NCI-H510A (cell line): ENCODE results near the gene MATN4.
A peak's percentile ranks its signal among the peaks of the same experiment; 100 is the strongest.

Experiments
- DNase-seq: peaks from one replicate; lab custom pipeline; 2025; lab: John Stamatoyannopoulos, UW

MATN4 gene

DNA sequence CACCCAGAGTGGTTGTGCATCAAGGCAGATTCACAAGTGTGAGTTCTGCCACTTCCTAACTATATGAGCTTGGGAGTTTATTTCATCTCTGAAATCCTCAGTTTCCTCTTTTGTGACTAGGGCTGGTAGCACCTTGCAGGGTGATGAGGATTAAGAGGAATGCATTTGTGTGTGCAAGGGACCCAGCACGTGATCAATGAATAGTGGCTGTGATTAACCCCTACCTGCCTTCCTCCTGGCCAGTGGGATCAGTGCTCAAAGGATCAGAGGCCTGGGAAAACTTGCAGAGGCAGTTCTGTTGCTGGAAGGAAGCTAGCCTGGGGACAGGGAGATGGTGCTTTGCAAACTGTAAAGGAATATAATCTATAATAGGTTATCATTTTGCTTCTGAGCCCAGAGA, 32.9 kb upstream of the MATN4 start:
- DNase-seq = no peak

DNA sequence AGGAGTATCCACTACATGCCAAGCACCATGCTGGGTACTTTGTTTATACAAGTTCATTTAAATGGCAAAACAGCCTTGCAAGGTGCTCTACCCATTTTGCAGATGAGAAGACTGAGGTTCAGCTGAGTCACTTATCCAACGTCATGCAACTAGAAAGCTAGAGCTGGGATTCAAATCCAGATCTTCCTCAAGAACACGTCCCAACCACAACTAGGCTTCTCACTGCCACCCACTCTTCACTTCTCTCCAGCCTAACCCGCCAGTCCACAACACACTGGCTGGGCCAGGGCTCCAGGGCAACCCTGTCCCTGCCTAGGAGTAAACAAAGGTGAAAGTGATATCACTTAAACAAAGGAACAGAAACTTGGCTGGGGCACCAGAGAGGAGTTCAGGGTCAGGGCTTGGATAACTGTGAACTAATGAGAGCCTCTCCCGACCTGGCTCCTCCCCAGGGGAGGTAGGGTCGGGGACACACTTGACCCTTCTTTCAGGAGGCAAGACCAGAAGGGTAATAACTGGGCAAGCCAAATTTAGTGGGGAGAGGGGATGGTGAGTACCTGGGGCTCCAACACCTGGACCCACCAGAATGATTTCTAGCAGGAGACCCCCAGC, 32.2 kb upstream of the MATN4 start:
- DNase-seq = no peak

GRCh38 chr20:45339799-45340198, 31.7 kb upstream of the MATN4 start:
- no peak for DNase-seq

DNA sequence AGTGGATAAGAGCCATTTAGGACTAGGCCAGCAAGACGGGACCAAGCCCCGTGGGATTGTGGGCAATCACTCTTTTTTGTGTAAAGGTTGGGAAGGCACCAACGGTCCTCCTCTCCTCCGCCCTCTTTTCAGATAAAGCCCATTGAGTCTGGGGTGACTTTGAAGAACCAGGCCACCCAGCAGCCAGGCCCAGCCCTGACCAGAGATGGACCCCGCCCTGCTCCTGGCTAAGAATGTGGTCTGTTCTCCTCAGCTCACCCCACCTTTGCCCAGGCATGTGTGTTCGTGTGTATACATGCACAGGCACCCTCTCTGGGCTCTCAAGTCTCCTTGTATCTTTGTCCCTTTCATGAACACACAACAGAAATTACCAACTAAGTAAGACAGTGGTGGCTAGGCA, 31.0 kb upstream of the MATN4 start:
- DNase-seq = no peak

- DNase-seq = no peak
These were observed 30.3 kb upstream of the MATN4 start for GRCh38 chr20:45338121-45339030.

DNA sequence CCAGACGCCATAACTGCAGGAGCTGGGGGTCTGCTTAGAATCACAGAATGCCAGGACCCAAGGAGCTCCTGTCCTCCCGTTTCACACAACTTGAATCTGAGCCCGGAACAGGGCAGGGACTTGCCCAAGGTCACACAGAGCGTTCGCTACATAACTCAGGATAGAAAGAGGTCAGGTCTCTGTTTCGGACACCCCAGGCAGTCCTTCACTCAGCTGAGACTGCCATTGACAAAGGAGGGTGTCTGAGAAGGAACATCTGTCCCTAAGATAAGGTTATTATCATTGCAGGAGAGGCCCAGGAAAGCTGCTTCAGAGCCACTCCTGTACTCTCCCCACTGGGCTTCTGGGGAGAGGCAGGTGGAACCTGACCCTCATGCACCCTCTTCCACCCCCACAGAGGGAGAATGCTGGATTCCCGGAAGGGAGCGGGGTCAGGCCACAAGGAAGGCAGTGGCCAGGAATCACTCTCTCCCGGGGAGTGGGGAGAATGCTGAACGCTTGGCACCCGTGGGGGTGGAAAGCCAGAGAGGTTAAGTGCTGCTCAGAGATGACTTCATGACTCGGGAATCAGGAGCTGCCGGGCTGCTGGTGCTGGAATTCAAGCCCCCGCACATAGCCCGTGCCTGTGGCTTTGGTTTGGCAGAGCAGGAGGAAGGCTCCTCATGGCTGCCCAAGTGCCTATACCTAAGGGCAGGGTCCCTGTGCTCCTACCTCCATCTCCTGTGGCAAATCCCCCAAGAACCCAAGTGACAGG, 29.4 kb upstream of the MATN4 start:
- DNase-seq = no peak

DNA sequence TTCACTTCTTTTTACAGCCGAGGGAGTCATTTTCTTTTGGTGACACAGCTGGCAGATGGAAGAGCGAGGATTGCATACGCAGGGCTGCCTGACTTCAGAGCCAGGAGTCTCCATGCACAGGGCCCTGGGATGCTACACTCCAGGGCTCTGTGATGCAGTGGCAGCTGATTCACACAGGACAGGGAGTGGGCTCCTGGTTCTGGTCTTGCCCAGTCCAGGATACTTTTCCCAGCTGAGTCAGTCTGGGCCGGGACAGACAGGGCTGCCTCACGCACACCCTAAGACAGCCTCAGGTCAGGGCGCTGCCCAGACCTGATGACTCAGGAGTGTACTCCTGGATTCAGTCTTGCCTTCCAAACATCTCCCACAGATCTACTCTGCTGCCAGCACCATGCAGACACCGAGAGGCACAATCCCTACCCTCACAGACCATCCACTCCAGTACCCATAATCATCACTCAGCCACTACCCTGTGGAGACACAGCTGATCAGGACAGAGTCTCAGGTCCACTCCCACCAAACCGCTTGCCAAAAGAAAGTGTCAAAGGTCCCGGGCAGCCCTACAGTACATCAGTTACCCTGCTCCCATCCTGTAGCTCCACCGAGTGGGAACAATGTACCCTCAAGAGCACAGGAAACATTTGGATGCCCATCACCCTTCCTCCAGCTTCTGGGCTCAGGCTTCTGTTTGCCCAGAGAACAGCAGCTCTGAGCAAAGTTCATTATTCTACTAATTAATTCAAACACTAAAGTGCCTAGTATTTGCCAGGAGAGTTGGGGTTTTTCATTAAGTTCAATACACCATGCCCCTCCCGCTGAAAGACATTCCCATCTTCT, 28.6 kb upstream of the MATN4 start:
- no peak for DNase-seq

- DNase-seq = no peak
These were observed 22.4 kb upstream of the MATN4 start for GRCh38 chr20:45330476-45330875.

DNA sequence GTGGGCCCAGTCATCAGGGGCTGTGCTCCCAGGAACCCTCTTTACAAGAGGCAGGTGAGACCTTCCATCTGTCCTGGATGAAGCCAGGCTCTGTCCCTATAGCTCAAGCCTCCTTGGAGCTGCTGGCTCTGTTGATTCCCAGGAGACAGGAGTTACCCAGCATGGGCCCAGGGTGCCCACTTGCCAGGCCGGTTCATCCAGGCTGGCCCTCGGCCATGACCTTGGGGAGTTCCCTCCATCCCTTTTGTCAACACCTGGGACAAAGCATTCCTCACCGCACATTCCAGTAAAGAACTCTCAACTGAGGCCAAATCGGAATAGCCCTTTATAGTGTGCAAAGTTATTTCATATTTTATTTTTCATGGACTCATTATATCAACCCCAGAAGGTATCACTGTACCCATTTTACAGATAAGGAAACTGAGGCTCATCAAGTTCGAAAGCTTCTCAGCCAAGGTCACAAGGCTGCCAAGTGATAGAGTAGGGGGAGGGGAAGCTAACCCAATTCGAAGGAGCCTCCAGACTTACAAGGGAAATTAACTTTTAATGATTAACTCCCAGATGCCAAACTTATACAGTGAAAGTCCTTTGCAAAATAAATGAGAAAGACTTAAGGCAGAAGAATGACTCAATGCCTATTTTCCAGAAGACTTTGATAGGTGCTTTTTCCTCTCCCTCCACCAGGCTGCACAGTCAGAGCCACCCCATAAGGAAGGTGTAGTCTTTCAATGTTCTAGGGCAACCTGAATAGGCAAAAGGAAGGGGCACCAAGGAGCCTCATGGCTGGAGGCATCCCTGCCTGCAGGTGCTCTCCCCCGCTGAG, 21.6 kb upstream of the MATN4 start:
- DNase-seq = no peak

DNA sequence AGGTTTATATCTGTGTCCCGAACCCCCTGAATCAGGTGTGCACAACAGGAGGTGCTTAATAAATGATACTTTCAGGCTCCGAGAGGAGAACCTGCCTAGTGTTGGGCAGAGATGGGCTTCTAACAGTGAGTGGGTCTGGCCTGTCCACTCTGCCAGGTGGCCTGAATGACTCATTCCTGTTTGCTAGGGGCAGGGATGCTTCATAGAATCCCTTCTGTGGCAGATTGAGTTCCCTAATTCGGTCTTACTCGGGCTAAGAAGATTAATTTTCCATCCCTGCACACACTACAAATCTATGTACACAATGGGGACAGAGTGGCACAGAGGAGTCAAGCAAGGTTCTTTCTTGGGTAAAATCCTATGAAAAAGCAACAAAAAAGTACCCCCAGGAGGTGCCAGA, 20.4 kb upstream of the MATN4 start:
- DNase-seq = no peak

DNA sequence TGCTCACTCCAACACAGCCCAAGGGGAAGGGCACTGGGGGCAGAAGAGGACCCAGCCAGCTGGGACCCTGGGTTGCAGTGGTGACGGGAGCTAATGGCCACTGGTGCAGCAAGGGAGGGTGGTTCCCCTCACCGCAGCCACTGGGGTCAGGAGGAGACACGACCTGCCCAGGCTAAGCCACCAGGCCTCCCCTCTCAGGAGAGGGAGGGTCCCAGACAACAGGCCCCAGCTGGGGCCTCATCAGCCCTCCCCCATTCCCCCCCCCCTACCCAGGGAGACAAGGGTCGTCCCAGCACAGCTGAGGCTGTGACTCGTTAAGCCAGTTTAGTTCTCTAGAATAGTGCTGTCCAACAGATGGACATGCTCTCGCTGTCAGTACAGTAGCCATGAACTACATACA, 17.3 kb upstream of the MATN4 start:
- no peak for DNase-seq

DNA sequence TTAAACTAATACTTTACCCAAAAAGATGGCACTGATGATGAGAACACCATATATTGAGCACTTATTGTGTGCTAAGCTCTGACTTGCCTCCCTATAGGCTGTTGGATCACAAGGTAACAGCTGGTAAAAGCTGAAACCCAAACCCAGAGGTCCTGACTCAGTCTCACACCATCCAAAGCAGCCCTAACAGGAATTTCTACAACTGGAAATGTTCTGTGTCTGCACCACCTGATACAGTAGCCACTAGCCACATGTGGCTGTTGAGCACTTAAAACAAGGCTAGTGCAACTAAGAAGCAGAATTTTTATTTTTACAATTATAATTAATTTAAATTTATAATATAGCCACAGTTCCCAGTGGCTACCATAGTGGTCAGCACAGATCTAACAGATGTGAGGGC, 15.6 kb upstream of the MATN4 start:
- DNase-seq = no peak

GRCh38 chr20:45322952-45323383, 14.9 kb upstream of the MATN4 start:
- DNase-seq = peak; percentile 36

- no peak for DNase-seq
These were observed 13.0 kb upstream of the MATN4 start for GRCh38 chr20:45320948-45321595.

- no peak for DNase-seq
These were observed 10.8 kb upstream of the MATN4 start for GRCh38 chr20:45318948-45319347.

DNA sequence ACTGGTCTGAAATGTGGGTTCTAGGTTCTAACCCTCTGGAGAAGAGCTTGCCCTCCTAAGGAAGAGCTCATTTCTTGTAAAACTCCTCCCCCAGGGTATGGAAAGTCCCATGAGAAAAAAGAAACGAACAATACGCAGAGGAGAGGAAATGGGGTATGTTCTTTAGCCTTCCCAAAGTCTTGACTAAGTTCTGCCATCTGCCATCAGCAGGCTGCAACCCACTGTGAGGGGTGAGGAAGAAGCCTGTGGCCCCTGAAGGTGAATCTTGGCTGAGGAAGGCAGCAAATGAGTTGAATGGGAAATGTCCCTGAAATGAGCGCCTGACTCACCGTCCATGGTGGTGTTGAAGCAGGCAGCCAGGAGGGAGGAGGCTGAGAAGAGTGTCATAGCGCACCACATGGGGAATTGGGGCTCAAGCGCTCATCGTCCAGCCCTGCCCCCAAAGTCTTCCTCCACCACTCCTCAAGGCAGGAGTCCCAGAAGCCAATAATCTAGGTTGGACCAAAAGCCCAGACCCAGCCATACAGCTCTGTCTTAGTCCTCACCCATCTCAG, 10.4 kb upstream of the MATN4 start:
- no peak for DNase-seq

- no peak for DNase-seq
These were observed 9.7 kb upstream of the MATN4 start for GRCh38 chr20:45317826-45318225.

DNA sequence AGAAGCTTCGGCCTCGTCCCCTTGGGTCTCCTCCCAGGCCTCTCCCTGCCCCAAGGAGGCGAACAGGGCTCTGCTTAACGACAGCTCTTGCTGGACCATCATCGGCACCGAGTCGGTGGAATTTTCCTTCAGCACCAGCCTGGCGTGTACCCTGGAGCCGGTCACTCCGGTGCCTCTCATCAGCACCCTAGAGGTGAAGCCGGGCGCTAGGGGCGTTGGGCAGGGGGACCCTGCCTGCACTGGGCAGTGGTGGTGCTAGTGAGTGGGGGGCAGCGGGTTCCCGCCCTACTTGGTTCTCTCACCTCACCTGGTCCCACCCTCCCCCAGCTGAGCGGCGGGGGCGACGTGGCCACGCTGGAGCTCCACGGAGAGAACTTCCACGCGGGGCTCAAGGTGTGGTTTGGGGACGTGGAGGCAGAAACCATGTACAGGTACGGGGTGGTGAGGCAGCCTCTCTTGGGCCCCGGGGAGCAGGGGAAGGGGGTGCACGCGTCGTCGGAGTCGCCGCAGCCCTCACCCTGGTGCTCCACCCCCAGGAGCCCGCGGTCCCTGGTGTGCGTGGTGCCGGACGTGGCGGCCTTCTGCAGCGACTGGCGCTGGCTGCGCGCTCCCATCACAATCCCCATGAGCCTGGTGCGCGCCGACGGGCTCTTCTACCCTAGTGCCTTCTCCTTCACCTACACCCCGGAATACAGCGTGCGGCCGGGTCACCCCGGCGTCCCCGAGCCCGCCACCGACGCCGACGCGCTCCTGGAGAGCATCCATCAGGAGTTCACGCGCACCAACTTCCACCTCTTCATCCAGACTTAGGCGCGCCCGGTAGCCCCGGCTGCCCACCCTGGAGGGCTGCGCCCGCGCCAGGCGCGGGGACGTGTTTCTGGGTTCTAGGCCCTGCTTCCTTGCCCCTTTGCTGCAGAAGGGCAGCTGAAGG, 8.3 kb upstream of the MATN4 start:
- no peak for DNase-seq

- DNase-seq = no peak
These were observed 7.6 kb upstream of the MATN4 start for GRCh38 chr20:45315672-45316071.
